NOMO-1 treated with DMSO at 0.1 percent for 48 hours (cell line): Measurements from ENCODE around the gene HNMT.
"Not testable (repeated sequence)": the region's sequence is repeated elsewhere in the genome, so short reads cannot be mapped to it uniquely, and the experiment has no call there.

Source experiments
- DNase-seq: peaks from one replicate; lab custom pipeline; 2025; ENCODE audit not compliant: unreplicated experiment; lab: John Stamatoyannopoulos, UW

The HNMT gene

DNA sequence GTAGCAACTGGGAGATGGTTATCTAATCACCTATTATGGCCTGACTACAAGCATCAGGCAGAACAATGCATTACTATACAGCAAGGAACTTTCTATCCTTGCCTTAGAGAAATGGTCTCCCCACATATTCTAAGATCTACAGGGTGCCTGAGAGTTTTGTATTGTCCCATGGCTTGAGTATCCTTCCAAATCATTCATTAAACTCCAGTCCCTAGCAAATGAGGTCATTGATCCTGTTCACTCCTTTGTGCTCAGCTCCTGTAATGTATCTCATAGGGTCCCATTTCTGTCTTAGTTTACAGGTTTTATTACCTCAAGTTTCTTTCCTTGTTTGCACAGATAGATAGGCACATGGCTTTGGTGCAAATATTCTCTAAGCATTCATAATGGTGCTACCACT lies 9.0 kb downstream of the HNMT start:
- DNase-seq: no peak

DNA sequence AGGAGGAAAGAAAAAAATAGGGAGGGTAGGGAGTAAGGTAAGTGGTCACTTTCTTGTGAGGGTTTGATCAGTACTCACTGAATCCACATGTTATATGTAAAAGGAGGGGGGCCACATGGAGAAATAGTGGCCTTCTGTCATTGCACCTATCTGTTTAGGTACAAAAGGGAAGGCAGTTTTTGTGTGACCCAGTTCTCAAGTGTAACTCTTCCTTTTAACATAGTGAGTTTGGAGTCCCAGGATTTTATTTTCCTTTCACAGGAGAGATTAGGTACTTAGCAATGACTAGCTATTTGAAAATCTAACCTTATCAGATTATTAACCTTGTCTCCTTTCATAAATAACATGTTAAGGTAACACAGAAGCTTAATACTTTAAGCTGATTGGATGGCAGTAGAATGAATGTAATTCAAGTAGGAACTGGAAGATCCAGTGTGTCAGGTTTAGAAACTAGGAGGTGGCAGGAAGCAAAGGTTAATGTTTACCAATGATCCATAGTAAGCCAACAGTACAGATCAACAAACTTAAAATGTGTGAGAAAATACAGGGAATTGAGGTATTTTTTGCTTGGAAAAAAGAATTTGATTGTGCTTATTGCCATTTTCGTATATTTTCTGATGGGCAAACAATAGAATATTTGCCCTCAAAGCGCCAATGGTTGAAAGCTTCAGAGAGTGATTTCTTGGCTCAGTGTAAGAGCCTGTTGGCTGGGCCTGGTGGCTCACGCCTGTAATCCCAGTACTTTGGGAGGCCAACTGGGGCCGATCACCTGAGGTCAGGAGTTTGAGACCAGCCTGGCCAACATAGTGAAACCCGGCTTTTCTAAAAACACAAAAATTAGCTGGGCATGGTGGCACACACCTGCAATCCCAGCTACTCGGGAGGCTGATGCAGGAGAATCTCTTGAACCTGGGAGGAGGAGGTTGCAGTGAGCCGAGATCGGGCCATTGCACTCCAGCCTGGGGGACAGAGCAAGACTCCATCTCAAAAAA lies 11.3 kb downstream of the HNMT start:
- no peak for DNase-seq

DNA sequence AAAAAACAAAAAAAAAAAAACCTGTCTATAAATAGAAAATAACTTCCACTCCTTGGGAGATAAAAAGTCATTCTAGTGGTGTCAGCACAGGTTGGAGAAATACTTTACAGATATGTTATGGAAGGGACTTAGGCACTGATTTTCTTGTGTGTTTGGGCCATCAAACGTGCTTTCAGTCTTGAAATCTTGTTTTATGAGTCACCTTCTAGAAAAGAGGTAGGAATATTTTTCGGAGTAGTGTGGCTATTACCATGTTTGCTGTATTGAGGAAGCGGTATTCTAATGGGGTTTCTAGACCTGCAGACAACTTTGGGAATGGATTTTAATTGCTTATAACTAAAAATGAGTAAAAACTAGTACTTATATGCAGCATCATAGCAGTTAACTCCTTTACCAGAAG lies 12.0 kb downstream of the HNMT start:
- no peak for DNase-seq

DNA sequence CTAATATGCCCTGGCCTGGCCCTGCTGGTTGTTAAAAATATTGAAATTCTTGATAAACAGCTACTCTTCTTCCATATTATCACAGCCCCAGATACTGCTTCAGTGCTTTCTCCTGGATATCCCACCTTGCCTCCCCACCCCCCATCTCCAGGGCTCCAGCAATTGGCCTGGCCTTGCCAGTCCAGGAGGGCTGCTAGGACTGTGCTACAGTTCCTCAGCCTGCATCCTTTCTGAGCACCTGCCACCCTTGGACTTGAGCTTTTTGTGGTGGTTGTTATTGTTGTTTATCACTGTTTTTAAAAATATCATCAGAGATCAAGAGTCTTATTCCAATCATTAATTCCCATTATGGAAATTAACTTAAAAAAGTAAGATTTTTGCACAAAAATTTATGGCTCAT lies 13.5 kb downstream of the HNMT start:
- DNase-seq: no peak

DNA sequence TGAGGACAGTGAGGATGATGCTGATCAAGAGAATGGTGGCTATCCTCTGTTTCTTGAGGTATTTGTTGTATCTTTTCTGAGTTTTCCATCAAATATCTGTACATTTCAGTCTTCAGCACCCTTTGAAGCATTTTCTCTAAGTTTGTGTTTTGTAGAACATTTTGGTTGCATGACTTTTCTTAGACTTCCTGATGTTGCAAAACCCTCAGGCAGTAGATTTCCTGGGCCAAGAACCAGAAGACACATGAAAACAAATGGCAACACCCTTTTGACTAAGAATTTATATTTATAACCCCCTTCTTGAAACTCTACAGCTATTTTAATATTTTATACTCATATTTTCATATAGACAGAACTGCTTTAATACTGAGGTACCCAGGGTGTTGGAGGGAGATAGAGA lies 16.2 kb downstream of the HNMT start:
- DNase-seq: peak; percentile 10

DNA sequence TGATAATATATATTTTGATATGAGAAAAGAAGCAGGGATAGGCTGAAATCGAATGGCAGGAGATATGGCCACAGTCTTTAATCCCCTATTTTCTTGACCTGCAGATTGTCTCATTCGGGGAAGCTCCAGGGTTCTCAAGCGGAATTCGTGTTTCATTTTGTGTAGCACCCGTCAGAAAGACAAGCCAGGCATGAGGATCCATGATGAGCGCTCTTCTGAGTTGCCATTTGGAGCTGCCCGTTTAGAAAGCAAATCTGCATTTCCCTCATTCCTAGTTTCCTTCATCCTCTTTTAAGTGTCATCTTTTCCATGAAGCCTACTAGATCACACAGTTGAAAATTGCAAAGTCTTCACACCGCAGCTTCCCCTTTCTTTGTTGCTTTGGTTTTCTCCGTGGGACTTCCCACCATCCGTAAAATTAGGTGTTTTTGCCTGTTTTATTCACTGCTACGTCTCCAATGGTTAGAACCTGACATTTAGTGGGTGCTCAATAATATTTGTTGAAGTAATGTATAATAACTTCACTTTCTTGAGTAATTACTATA lies 16.9 kb downstream of the HNMT start:
- peak; percentile 79 for DNase-seq

DNA sequence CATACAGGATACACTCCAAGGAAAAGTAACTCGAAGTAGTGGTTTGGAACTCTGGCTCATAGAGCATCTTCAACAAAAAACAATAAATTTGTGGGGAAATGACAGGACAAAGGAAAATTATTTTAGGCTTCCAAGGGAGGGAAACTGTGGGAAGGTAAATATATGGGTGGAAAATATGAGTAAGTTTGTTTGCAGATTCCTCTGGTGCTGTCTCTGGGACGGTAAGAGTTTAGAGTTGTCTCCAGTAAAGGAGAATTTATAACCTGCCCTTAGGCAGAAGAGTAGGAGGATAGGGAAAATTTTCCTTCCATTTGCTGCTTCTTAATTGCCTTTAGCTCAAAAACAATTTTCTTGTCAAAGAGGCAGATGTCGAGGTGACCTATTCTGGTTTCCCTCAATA lies 19.3 kb downstream of the HNMT start:
- DNase-seq: no peak

DNA sequence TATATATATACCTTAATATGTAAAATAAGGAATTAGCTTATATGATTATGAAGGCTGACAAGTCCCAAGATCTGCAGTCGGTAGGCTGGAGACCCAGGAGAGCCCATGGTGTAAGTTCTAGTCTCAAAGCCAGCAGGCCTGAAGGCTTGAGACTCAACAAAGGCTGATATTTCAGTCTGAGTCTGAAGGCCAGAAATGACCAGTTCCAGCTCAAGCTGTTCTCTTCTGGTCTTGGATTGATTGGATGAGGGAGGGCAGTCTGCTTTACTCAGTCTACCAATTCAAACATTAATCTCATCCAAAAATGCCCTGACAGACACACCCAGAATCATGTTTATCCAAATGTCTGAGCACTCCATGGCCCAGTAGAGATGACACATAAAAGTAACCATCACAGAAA lies 22.0 kb downstream of the HNMT start:
- no peak for DNase-seq

DNA sequence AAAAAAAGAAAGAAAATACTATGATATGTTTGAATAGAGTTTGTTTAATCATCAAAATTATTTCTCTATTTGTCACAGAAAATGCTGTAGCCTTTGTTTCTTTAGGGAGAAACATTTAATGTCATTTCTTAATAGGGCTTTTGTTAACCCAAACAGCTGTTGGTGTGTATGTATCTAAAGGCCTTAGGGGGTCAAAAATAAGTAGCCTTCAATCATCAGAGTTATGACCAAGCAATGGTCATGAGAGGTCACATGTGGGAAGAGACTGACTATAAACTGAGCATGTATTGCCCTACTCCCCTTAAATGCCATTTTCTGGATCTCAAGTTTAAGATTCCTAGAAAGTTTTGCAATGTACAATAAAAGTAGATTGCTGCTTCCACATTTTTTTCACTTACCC lies 22.7 kb downstream of the HNMT start:
- no peak for DNase-seq

DNA sequence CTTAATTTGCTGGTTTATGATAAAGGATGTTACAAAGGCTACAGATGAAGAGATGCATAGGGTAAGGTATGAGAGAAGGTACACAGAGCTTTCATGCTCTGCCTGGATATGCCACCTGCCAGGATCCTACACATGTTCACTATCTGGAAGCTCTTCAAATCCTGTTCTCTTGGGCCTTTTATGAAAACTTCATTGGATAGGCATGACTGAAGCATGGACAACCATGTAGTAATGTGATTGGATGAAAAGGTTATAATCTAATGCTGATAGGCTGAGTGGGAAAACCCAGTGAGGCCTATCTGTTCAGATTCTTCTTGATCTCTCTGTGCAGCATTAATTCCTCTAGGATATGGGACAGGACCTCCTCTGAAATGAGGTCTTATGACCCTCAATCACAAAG lies 26.8 kb downstream of the HNMT start:
- no peak for DNase-seq

DNA sequence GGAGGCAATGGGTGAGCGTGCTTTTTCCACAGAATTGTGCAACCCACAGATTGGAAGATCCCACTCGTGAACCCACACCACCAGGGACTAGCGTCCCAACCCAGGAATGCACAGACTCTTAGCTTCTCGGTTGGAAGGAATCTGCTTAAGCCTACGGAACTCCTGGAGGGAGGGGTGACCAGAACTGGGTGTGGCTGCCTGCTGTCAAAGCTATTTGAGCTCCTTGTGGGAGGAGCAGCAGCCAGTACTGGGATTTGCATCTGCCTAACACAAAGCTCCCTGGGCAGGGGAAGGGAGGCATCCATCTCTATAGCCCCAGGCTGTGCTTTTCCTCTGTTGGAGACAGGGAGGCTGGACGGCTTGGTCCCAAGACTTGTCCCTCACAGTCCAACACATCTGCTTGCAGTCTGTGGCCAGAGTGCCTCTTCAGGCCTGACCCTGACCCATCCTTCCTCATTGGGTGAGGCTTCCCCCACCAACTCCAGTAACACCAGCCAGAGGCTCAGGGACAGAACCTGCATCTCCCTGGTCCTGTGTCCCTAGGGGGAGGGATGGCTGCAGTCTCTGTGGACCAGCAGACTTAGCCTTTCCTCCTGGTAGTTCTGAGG lies 27.9 kb downstream of the HNMT start:
- no peak for DNase-seq

DNA sequence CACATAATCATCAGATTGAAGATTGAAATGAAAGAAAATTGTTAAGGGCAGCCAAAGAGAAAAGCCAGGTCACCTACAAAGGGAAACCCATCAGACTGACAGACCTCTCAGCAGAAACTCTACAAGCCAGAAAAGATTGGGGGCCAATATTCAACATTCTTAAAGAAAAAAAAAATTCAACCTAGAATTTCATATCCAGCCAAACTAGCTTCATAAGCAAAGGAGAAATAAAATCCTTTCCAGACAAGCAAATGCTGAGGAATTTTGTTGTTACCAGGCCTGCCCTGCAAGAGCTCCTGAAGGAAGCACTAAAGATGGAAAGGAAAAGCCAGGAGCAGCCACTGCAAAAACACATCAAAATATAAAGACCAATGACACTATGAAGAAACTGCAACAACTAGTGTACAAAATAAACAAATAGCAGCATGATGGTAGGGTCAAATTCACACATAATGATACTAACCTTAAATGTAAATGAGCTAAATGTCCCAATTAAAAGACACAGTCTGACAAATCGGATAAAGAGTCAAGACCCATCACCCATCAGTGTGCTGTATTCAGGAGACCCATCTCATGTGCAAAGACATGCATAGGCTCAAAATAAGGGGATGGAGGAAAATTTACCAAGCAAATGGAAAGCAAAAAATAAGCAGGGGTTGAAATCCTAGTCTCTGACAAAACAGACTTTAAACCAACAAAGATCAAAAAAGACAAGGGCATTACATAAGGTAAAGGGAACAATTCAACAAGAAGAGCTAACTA lies 29.6 kb downstream of the HNMT start:
- DNase-seq: not testable (repeated sequence)

DNA sequence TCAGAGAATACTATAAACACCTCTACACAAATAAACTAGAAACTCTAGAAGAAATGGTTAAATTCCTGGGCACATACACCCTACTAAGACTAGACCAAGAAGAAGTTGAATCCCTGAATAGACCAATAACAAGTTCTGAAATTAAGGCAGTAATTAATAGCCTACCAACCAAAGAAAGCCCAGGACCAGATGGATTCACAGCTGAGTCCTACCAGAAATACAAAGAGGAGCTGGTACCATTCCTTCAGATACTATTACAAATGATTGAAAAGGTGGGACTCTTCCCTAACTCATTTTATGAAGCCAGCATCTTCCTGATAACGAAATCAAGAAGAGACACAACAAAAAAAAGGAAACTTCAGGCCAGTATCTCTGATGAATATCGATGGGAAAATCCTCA lies 31.1 kb downstream of the HNMT start:
- DNase-seq: not testable (repeated sequence)

DNA sequence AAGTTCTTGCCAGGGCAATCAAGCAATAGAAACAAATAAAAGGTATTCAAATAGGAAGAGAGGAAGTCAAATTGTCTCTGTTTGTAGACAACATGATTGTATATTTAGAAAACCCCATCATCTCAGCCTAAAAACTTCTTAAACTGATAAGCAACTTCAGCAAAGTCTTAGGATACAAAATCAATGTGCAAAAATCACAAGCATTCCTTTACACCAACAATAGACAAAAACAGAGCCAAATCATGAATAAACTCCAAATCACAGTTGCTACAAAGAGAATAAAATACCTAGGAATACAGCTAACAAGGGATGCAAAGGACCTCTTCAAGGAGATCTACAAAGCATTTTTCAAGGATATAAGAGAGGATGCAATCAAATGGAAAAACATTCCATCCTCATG lies 31.9 kb downstream of the HNMT start:
- not testable (repeated sequence) for DNase-seq

DNA sequence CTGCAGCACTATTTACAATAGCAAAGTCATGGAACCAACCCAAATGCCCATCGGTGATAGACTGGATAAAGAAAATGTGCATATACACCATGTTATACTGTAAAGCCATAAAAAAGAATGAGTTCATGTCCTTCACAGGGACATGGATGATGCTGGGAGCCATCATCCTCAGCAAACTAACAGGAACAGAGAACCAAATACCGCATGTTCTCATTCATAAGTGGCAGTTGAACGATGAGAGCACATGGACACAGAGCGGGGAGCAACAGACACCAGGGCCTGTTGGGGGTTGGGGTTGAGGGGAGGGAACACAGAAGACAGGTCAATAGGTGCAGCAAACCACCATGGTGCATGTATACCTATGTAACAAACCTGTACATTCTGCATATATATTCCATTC lies 33.5 kb downstream of the HNMT start:
- DNase-seq: no peak

DNA sequence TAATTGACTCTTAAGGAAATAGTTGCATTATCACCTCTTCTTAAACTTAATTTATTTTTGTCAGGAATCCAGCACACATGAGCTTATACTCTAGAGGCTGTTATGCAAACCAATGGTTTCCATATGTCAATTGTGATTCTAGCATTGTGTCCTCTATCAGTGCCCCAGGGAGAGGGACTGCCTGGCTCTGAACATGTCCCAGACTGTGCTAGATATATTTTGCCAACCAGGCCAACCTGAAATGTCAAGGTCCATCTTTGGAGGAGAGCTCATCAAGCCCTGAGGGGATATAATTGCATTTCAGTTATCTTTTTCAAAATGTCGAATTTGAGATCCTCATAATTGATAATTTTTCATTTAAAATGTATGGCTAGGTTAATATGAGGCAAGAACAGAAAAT lies 34.2 kb downstream of the HNMT start:
- DNase-seq: no peak

DNA sequence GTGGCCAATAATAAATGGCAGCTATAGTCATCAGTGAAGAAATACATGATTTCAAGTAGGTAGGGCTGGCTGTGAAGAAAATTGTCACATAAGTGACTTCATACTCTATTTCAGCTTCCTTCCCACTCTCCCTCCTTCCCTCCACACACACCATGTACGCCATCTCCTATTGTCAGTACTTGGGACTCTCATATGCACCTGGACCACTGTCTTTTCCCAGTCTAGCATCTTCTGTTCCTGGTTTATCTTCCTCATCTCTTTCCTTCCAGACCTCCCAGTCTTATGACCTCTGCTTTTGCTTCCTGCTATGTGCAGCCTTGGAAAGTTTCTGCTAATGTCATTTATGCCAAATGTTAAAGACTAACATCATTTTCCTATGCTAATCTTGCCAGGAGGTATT lies 35.0 kb downstream of the HNMT start:
- DNase-seq: no peak

DNA sequence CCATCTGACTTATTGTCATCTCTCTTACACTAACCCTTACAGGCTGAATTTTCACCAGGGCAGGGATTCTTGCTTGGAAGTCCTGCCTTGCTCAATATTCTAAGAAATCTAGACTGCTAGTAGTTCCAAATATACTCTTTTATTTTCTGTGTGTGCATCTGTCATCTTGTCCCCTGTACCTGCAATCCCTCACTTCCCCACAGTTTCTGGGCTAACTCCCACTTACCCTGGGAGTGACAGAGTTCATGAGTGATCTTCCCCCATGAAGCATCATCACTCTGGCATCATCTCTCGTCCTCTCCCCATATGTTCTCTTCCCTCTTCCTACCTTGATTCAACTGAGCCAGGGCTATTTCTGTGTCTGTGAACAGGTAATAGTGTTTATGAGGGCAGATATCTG lies 35.7 kb downstream of the HNMT start:
- DNase-seq: no peak

DNA sequence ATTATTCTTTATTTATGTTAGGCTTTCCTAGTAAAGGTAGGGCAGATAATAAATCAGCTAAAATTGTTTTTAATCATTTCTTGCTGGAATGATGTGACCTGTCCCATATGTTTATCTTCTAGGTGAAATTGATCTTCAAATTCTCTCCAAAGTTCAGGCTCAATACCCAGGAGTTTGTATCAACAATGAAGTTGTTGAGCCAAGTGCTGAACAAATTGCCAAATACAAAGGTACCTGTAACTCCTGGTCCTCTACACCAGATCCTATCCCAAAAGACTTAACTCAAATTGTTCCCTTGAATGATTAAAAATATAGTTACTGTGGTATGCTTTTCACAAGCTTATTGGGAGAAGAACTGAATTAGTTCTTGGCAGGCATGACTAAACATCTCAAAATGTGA lies 36.5 kb downstream of the HNMT start:
- DNase-seq: no peak

DNA sequence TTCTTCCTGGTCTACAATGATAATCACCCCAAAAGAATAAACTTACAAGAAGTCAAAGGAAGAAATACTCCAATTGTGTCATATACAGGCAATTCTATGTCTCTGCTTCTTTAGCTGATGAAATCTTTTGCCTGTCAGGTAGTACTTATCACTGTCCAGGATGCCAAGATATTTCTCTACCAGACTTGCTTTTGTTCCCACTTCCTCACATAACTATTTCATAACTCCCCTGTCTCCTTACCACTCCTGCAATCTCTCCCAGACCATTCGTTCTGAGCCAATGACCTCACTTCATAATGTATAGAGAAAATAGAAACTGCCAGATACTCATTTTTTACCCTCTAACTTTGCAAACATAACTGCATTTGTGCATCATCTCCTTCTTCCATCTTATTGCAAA lies 39.1 kb downstream of the HNMT start:
- no peak for DNase-seq

DNA sequence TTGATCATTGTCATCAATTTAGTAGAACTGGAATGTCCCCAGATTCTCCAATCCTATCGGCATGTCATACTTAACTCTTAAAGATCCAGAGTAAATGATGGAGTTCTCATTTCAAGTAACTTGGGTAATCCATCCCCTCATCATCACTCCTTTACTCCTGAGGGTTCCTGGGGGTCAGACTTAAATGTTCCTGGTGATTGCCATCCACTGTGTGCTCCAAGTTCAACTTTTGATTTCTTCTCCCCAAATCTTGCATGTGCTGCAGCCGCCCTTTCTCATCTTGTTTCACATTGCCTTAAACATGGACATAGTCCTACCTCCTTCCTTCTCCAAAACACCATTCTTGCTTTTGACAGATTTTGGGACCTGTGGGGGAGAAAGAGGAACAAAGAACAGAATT lies 43.2 kb downstream of the HNMT start:
- no peak for DNase-seq

DNA sequence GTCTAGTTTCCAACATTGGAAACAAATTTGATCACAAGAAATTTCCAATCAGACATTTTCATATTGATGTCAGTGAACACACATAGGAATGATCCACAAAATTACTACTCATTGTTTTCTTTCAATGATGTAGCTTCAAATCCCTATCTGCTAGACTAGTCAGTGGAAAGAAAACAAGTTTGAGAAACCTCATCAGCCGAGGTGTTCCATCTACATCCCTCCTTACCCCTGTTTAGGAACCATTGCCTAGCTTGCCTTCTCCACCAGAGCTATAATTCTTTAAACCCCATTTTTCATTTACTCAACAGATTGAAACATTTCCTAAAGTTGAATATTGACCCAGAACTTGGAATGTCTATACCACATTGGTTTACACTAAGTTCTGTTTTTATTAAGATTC lies 45.3 kb downstream of the HNMT start:
- DNase-seq: no peak
